K562 treated with DMSO at 1 percent for 48 hours (cell line): ENCODE data around the gene BMP7. TPM values are rescaled to one million over a fixed set of nuclear protein-coding genes. Genes with fewer than 3 reads are reported as not detected.

ENCODE experiments used
- total RNA-seq: library from RNA; unstranded; fragments of 300-600 nt; gene quantifications from 2 replicates; pipeline ENCODE4 v1.2.3, GENCODE V29; 2022; ENCODE audit warnings: low replicate concordance; ENCODE audit errors: extremely low read depth

The BMP7 gene
- total RNA-seq: not detected in 2 replicates

GRCh38 chr20:57266291-57267157, at the start of gene BMP7:
Gene BMP7, minus strand, starts transcription at chr20:57266641. Its CDS starts 519 bp downstream, at chr20:57266122.

Other genes starting within 250 kb of the BMP7 start
- not detected in 2 replicates for gene SPO11, start 63.2 kb upstream of the BMP7 start, total RNA-seq
- gene RAE1, start 84.6 kb upstream of the BMP7 start, total RNA-seq: not detected in 2 replicates
- not detected in 2 replicates for gene RBM38, start 124.8 kb upstream of the BMP7 start, total RNA-seq